LNCAP (cell line): ENCODE results near the gene NEK7.

Experiments used
- TF ChIP-seq, protein P1 (sequence below): fragments of 450-650 bp; IDR thresholded peaks from 2 replicates; pipeline ENCODE4 v1.5.1; 2017; ENCODE audit warnings: mild to moderate bottlenecking

The NEK7 gene

GRCh38 chr1:198234520-198235251 lies 77.9 kb downstream of the NEK7 start:
- TF ChIP-seq, protein P1, sequence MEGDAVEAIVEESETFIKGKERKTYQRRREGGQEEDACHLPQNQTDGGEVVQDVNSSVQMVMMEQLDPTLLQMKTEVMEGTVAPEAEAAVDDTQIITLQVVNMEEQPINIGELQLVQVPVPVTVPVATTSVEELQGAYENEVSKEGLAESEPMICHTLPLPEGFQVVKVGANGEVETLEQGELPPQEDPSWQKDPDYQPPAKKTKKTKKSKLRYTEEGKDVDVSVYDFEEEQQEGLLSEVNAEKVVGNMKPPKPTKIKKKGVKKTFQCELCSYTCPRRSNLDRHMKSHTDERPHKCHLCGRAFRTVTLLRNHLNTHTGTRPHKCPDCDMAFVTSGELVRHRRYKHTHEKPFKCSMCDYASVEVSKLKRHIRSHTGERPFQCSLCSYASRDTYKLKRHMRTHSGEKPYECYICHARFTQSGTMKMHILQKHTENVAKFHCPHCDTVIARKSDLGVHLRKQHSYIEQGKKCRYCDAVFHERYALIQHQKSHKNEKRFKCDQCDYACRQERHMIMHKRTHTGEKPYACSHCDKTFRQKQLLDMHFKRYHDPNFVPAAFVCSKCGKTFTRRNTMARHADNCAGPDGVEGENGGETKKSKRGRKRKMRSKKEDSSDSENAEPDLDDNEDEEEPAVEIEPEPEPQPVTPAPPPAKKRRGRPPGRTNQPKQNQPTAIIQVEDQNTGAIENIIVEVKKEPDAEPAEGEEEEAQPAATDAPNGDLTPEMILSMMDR: no peak

- TF ChIP-seq, protein P1: no peak
Observed at GRCh38 chr1:198238121-198238520, 81.3 kb downstream of the NEK7 start.

DNA sequence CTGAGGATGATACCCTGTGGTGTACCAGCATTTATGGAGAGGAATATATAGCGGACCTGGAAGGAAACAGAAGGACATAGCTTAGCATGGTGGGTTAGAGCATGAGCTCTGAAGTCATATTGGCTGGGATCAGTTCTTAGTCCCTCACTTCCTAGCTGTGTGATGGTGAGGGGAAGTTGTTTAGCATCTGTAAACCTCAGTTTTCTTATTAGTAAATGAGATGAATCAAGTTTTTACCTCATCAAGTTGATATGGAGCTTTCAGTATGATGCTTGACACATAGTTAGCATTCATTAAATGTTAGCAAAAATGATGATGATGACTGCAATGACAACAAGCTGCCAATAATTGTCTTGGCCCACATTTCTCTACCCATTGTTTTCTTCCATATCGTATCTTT lies 84.8 kb downstream of the NEK7 start:
- TF ChIP-seq, protein P1: no peak

DNA sequence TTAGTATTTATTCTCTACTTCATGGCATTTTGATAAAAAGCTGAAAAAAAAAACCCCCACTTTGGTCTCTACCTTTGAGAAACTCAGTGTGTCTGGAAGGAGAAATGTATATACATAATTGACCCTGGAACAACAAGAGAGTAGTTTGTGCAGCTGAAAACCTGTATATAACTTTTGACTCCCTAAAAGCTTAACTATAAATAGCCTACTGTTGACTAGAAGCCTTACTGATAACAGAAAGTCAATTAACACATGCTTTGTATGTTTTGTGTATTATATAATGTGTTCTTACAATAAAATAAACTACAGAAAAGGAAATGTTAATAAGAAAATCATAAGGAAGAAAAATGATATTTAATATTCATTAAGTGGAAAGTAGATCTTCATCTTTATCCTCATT lies 88.0 kb downstream of the NEK7 start:
- TF ChIP-seq, protein P1: no peak

- TF ChIP-seq, protein P1: no peak
Observed at GRCh38 chr1:198245379-198245778, 88.6 kb downstream of the NEK7 start.

DNA sequence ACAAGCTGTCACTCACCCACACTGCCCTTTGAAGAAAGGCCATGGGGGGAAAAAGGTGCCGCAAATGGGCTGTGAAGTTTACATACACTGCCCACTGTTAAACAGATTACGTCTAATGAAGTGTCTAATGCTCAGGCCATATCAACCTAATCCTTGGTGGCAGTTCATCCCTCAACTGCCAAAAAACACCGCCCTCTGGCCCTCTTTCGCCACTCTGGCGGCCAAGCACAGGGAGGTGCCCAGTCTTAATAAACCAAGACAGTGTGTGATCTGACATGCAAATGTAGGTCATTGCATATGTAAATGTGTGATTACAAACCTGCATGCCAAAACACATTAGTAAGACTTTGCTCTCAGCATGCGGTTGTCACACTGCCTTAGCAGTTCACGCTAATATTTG lies 89.5 kb downstream of the NEK7 start:
- TF ChIP-seq, protein P1: no peak

- TF ChIP-seq, protein P1: no peak
Observed at GRCh38 chr1:198253259-198253658, 96.5 kb downstream of the NEK7 start.

- TF ChIP-seq, protein P1: no peak
Observed at GRCh38 chr1:198253668-198254067, 96.9 kb downstream of the NEK7 start.
